ENCODE results near the gene TAPT1.
"Not testable (repeated sequence)": the region's sequence is repeated elsewhere in the genome, so short reads cannot be mapped to it uniquely, and the experiment has no call there.

Gene TAPT1

GRCh38 chr4:16171831-16172230 lies 54.4 kb downstream of the TAPT1 start:
- no peak for DNase-seq (ENCODE audit: low spot score)

GRCh38 chr4:16169490-16169889 lies 56.8 kb downstream of the TAPT1 start:
- DNase-seq (ENCODE audit: low spot score), result no peak

- no peak for DNase-seq (ENCODE audit: low spot score)
Measured at GRCh38 chr4:16168710-16169388, 57.4 kb downstream of the TAPT1 start.

GRCh38 chr4:16168144-16168543 lies 58.1 kb downstream of the TAPT1 start:
- DNase-seq (ENCODE audit: low spot score), result no peak

- no peak for DNase-seq (ENCODE audit: low spot score)
Measured at GRCh38 chr4:16165931-16166330, 60.3 kb downstream of the TAPT1 start.

- no peak for DNase-seq (ENCODE audit: low spot score)
Measured at GRCh38 chr4:16162891-16163290, 63.4 kb downstream of the TAPT1 start.

- no peak for DNase-seq (ENCODE audit: low spot score)
Measured at GRCh38 chr4:16161851-16162408, 64.3 kb downstream of the TAPT1 start.

- DNase-seq (ENCODE audit: low spot score), result no peak
Measured at GRCh38 chr4:16160457-16160856, 65.8 kb downstream of the TAPT1 start.

GRCh38 chr4:16159286-16159685 lies 67.0 kb downstream of the TAPT1 start:
- DNase-seq (ENCODE audit: low spot score), result no peak

- DNase-seq (ENCODE audit: low spot score), result no peak
Measured at GRCh38 chr4:16158504-16158852, 67.8 kb downstream of the TAPT1 start.

GRCh38 chr4:16157609-16158503 lies 68.4 kb downstream of the TAPT1 start:
- DNase-seq (ENCODE audit: low spot score), result no peak

GRCh38 chr4:16155528-16156169 lies 70.6 kb downstream of the TAPT1 start:
- no peak for DNase-seq (ENCODE audit: low spot score)

GRCh38 chr4:16154451-16154850 lies 71.8 kb downstream of the TAPT1 start:
- no peak for DNase-seq (ENCODE audit: low spot score)

GRCh38 chr4:16150716-16151115 lies 75.6 kb downstream of the TAPT1 start:
- no peak for DNase-seq (ENCODE audit: low spot score)

GRCh38 chr4:16144913-16145312 lies 81.4 kb downstream of the TAPT1 start:
- DNase-seq (ENCODE audit: low spot score), result not testable (repeated sequence)

- no peak for DNase-seq (ENCODE audit: low spot score)
Measured at GRCh38 chr4:16142598-16143310, 83.5 kb downstream of the TAPT1 start.

- no peak for DNase-seq (ENCODE audit: low spot score)
Measured at GRCh38 chr4:16140879-16141249, 85.4 kb downstream of the TAPT1 start.

- no peak for DNase-seq (ENCODE audit: low spot score)
Measured at GRCh38 chr4:16140231-16140878, 85.9 kb downstream of the TAPT1 start.

- no peak for DNase-seq (ENCODE audit: low spot score)
Measured at GRCh38 chr4:16139066-16139945, 87.0 kb downstream of the TAPT1 start.

- no peak for DNase-seq (ENCODE audit: low spot score)
Measured at GRCh38 chr4:16136827-16137226, 89.4 kb downstream of the TAPT1 start.

- DNase-seq (ENCODE audit: low spot score), result no peak
Measured at GRCh38 chr4:16136311-16136710, 90.0 kb downstream of the TAPT1 start.
